ENCODE data around the gene USP48.
"Not testable (repeated sequence)": the region's sequence is repeated elsewhere in the genome, so short reads cannot be mapped to it uniquely, and the experiment has no call there.

The USP48 gene

GRCh38 chr1:21774835-21775549 lies 8.0 kb downstream of the USP48 start:
- no peak for DNase-seq (ENCODE audit: extremely low read depth in 1 of 2, low read depth in 1 of 2)

- DNase-seq (ENCODE audit: extremely low read depth in 1 of 2, low read depth in 1 of 2), result no peak
Observed at GRCh38 chr1:21773585-21773984, 9.4 kb downstream of the USP48 start.

- DNase-seq (ENCODE audit: extremely low read depth in 1 of 2, low read depth in 1 of 2), result not testable (repeated sequence)
Observed at GRCh38 chr1:21771672-21772071, 11.3 kb downstream of the USP48 start.

GRCh38 chr1:21770602-21771001 lies 12.3 kb downstream of the USP48 start:
- not testable (repeated sequence) for DNase-seq (ENCODE audit: extremely low read depth in 1 of 2, low read depth in 1 of 2)

GRCh38 chr1:21770201-21770600 lies 12.7 kb downstream of the USP48 start:
- no peak for DNase-seq (ENCODE audit: extremely low read depth in 1 of 2, low read depth in 1 of 2)

GRCh38 chr1:21767106-21767505 lies 15.8 kb downstream of the USP48 start:
- not testable (repeated sequence) for DNase-seq (ENCODE audit: extremely low read depth in 1 of 2, low read depth in 1 of 2)

GRCh38 chr1:21766210-21766609 lies 16.7 kb downstream of the USP48 start:
- no peak for DNase-seq (ENCODE audit: extremely low read depth in 1 of 2, low read depth in 1 of 2)

- DNase-seq (ENCODE audit: extremely low read depth in 1 of 2, low read depth in 1 of 2), result no peak
Observed at GRCh38 chr1:21764615-21765423, 18.1 kb downstream of the USP48 start.

GRCh38 chr1:21763694-21764419 lies 19.1 kb downstream of the USP48 start:
- no peak for DNase-seq (ENCODE audit: extremely low read depth in 1 of 2, low read depth in 1 of 2)

- no peak for DNase-seq (ENCODE audit: extremely low read depth in 1 of 2, low read depth in 1 of 2)
Observed at GRCh38 chr1:21763236-21763635, 19.7 kb downstream of the USP48 start.

GRCh38 chr1:21762022-21762404 lies 20.9 kb downstream of the USP48 start:
- no peak for DNase-seq (ENCODE audit: extremely low read depth in 1 of 2, low read depth in 1 of 2)

- no peak for DNase-seq (ENCODE audit: extremely low read depth in 1 of 2, low read depth in 1 of 2)
Observed at GRCh38 chr1:21761052-21761451, 21.9 kb downstream of the USP48 start.

- DNase-seq (ENCODE audit: extremely low read depth in 1 of 2, low read depth in 1 of 2), result no peak
Observed at GRCh38 chr1:21759818-21760217, 23.1 kb downstream of the USP48 start.

- DNase-seq (ENCODE audit: extremely low read depth in 1 of 2, low read depth in 1 of 2), result no peak
Observed at GRCh38 chr1:21759182-21759581, 23.8 kb downstream of the USP48 start.

GRCh38 chr1:21758614-21759013 lies 24.3 kb downstream of the USP48 start:
- DNase-seq (ENCODE audit: extremely low read depth in 1 of 2, low read depth in 1 of 2), result no peak

- DNase-seq (ENCODE audit: extremely low read depth in 1 of 2, low read depth in 1 of 2), result no peak
Observed at GRCh38 chr1:21756393-21757089, 26.4 kb downstream of the USP48 start.

GRCh38 chr1:21755067-21755466 lies 27.9 kb downstream of the USP48 start:
- no peak for DNase-seq (ENCODE audit: extremely low read depth in 1 of 2, low read depth in 1 of 2)

- no peak for DNase-seq (ENCODE audit: extremely low read depth in 1 of 2, low read depth in 1 of 2)
Observed at GRCh38 chr1:21754583-21754982, 28.4 kb downstream of the USP48 start.

- no peak for DNase-seq (ENCODE audit: extremely low read depth in 1 of 2, low read depth in 1 of 2)
Observed at GRCh38 chr1:21752186-21752585, 30.8 kb downstream of the USP48 start.

- no peak for DNase-seq (ENCODE audit: extremely low read depth in 1 of 2, low read depth in 1 of 2)
Observed at GRCh38 chr1:21751281-21751680, 31.7 kb downstream of the USP48 start.

- DNase-seq (ENCODE audit: extremely low read depth in 1 of 2, low read depth in 1 of 2), result no peak
Observed at GRCh38 chr1:21750841-21751240, 32.1 kb downstream of the USP48 start.

All from activated CD8-positive, alpha-beta memory T cell treated with anti-CD3 and anti-CD28 coated beads for 1 hour (primary cell).